H54 (cell line): ENCODE results near the gene KCNH4.

ENCODE experiments used
- DNase-seq: peaks from one replicate; pipeline ENCODE4 v3.0.0; 2011; ENCODE audit warnings: low spot score, mixed read lengths; ENCODE audit not compliant: insufficient read length
- FAIRE-seq: peaks from 3 replicates; lab custom pipeline; 2011; peaks lifted over from hg19 to GRCh38; lab: Jason Lieb, UNC
- POLR2A ChIP-seq: IDR thresholded peaks from 2 replicates; pipeline ENCODE4 v1.6.1; 2011; ENCODE audit warnings: low read depth, mild to moderate bottlenecking, low read length

The KCNH4 gene

GRCh38 chr17:42179335-42179734 is 1.6 kb downstream of the KCNH4 start:
- no peak for DNase-seq
- FAIRE-seq, result no peak
- no peak for TF ChIP-seq POLR2A

GRCh38 chr17:42178817-42179216 is 2.1 kb downstream of the KCNH4 start:
- no peak for TF ChIP-seq POLR2A
- DNase-seq, result no peak
- FAIRE-seq, result no peak

- TF ChIP-seq POLR2A, result no peak
- FAIRE-seq (no peak), DNase-seq (no peak)
Measured at GRCh38 chr17:42177684-42178083, 3.3 kb downstream of the KCNH4 start.

GRCh38 chr17:42174126-42174783 is 6.7 kb downstream of the KCNH4 start:
- DNase-seq, result no peak
- no peak for TF ChIP-seq POLR2A
- no peak for FAIRE-seq

GRCh38 chr17:42171831-42172230 is 9.1 kb downstream of the KCNH4 start:
- FAIRE-seq, result no peak
- TF ChIP-seq POLR2A, result no peak
- no peak for DNase-seq

- DNase-seq (no peak), FAIRE-seq (no peak)
- no peak for TF ChIP-seq POLR2A
Measured at GRCh38 chr17:42169351-42169750, 11.6 kb downstream of the KCNH4 start.

- no peak for TF ChIP-seq POLR2A
- FAIRE-seq (no peak), DNase-seq (no peak)
Measured at GRCh38 chr17:42167807-42168206, 13.1 kb downstream of the KCNH4 start.

GRCh38 chr17:42166196-42166763 is 14.7 kb downstream of the KCNH4 start:
- no peak for DNase-seq
- TF ChIP-seq POLR2A, result no peak

GRCh38 chr17:42165751-42166150 is 15.2 kb downstream of the KCNH4 start:
- TF ChIP-seq POLR2A, result no peak
- no peak for FAIRE-seq
- DNase-seq, result no peak

More at GRCh38 chr17:42166196-42166763, 14.7 kb downstream of the KCNH4 start:
- FAIRE-seq, result no peak

- FAIRE-seq (no peak), DNase-seq (no peak)
- TF ChIP-seq POLR2A, result no peak
Measured at GRCh38 chr17:42163696-42164407, 17.1 kb downstream of the KCNH4 start.

- no peak for FAIRE-seq
- peak; percentile 45 for DNase-seq
- TF ChIP-seq POLR2A, result no peak
Measured at GRCh38 chr17:42163113-42163512, 17.8 kb downstream of the KCNH4 start.

- FAIRE-seq, result no peak
- DNase-seq, result no peak
- TF ChIP-seq POLR2A, result no peak
Measured at GRCh38 chr17:42160531-42160910, 20.4 kb downstream of the KCNH4 start.

- FAIRE-seq, result no peak
- no peak for DNase-seq
- TF ChIP-seq POLR2A, result no peak
Measured at GRCh38 chr17:42159796-42160530, 21.0 kb downstream of the KCNH4 start.

- FAIRE-seq (no peak), DNase-seq (no peak)
- TF ChIP-seq POLR2A, result no peak
Measured at GRCh38 chr17:42155614-42156045, 25.3 kb downstream of the KCNH4 start.
